Pancreas (tissue), 10 donors: ENCODE results near the gene TNIP1. TPM values are rescaled to one million over a fixed set of nuclear protein-coding genes. Genes with fewer than 3 reads are reported as not detected.

Source experiments
- ATAC-seq, 4 donors: fragments of 200-7000 bp; cut with Tn5 transposase; one replicate each; pipeline versions ENCODE4 v1.8.0 to v1.9.1; 2020; ENCODE audit warnings: mild to moderate bottlenecking in 4 of 4, moderate library complexity in 4 of 4
- DNase-seq, 6 donors: peaks; one replicate each; pipeline ENCODE4 v3.0.0-alpha.2; 2020
- FAIRE-seq: peaks from 2 replicates; lab custom pipeline; 2012; peaks lifted over from hg19 to GRCh38; lab: Jason Lieb, UNC
- H3K27ac ChIP-seq, 4 donors: fragments of 200-600 bp; sonication (generic); 1 replicate in 3 of 4; 2 replicates in 1 of 4; pipeline versions ENCODE4 v1.5.0 to v1.8.0; 2020
- H3K27me3 ChIP-seq, 4 donors: fragments of 200-600 bp; one replicate each; pipeline ENCODE4 v1.8.0; 2021
- H3K36me3 ChIP-seq, 3 donors: fragments of 200-600 bp; sonication (generic) in 1 of 3; one replicate each; pipeline versions ENCODE4 v1.5.0 to v1.8.0; 2020 to 2021
- H3K4me1 ChIP-seq, 3 donors: fragments of 200-600 bp; one replicate each; pipeline ENCODE4 v1.8.0; 2021
- H3K4me3 ChIP-seq, 4 donors: fragments of 200-600 bp; sonication (generic) in 2 of 4; one replicate each; pipeline versions ENCODE4 v1.5.0 to v1.8.0; 2020 to 2021
- H3K9me3 ChIP-seq, 4 donors: fragments of 200-600 bp; one replicate each; pipeline ENCODE4 v1.8.0; 2021
- WGBS, 2 donors: extraction: QIAGEN DNeasy Blood & Tissue Kit; methylation state at CpG; one replicate each; pipeline ENCODE4 v1.1.7; 2013; 5-methylcytosine and 5-hydroxymethylcytosine counted together
- intact Hi-C, 3 donors: fragments of 100-400 bp; cut with DNase I; formaldehyde crosslinking; loops; one replicate each; pipeline versions ENCODE4 v1.11.1 to v1.14.2; 2022
- polyA plus RNA-seq, 2 donors: library from polyadenylated mRNA; stranded (reverse); fragments of 200-250 nt; gene quantifications; one replicate each; pipeline ENCODE4 v1.2.3, GENCODE V29; 2013
- total RNA-seq, 6 donors: library from RNA; stranded (reverse); fragmentation: NEBNext Ultra II Directional in 4 of 6; extraction: Animal tissue kit (Norgen Biotek cat#: 25700) in 4 of 6; gene quantifications; one replicate each; pipeline versions ENCODE4 v1.2.1 to v1.2.4, GENCODE V29; 2021 to 2023
- TF ChIP-seq, protein P1 (sequence below), 4 donors: fragments of 200-600 bp; sonication (generic) in 3 of 4; IDR thresholded peaks; one replicate each; pipeline versions ENCODE4 v1.5.0 to v1.8.0; 2021; ENCODE audit warnings: antibody characterized with exemption in 4 of 4
- donor health status: healthy with polysubstance abuse.
- donor health status: DM: no; HTN: no; CAD: no; lungs with moderate emphysema.
- donor health status: DM: no; HTN: no; CAD: no.
- donor health status: control.
- donor health status: control.
- donor health status: Bipolar disorder and iron deficiency.
- donor health status: DM: yes; HTN: yes; CAD: no.
- donor health status: DM: no; HTN: no; CAD: no.
- donor health status: DM: no; HTN: no; CAD: no.
- donor health status: DM: yes; HTN: yes; CAD: no.

The TNIP1 gene
- total and polyA plus RNA-seq, 8 donors: 36.4 to 118 (median 69.3) TPM

- no peak for FAIRE-seq
- TF ChIP-seq, protein P1, sequence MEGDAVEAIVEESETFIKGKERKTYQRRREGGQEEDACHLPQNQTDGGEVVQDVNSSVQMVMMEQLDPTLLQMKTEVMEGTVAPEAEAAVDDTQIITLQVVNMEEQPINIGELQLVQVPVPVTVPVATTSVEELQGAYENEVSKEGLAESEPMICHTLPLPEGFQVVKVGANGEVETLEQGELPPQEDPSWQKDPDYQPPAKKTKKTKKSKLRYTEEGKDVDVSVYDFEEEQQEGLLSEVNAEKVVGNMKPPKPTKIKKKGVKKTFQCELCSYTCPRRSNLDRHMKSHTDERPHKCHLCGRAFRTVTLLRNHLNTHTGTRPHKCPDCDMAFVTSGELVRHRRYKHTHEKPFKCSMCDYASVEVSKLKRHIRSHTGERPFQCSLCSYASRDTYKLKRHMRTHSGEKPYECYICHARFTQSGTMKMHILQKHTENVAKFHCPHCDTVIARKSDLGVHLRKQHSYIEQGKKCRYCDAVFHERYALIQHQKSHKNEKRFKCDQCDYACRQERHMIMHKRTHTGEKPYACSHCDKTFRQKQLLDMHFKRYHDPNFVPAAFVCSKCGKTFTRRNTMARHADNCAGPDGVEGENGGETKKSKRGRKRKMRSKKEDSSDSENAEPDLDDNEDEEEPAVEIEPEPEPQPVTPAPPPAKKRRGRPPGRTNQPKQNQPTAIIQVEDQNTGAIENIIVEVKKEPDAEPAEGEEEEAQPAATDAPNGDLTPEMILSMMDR (IDR thresholded peaks at IDR 0.05): no peak
- intact Hi-C loops: no loop called here
- H3K4me3 ChIP-seq: no peak overlapping the region
- H3K27me3 ChIP-seq: no peaks in the 10 kb centered on the region
- no peaks in the 10 kb centered on the region for H3K9me3 ChIP-seq
- WGBS, 2 donors: 43% methylated on average over 8 of the region's 8 CpGs
- no peak for DNase-seq
- H3K4me1 ChIP-seq: peaks cover 29 to 60% (median 36%) of the 10 kb centered on the region in 3 donors
- ATAC-seq: peak; percentile 1 to 19 (median 10)
- H3K36me3 ChIP-seq: no peaks in the 10 kb centered on the region
- H3K27ac ChIP-seq: peak overlapping the region; percentile 25 to 84 (median 69)
Measured at GRCh38 chr5:151094852-151095245, 14.0 kb upstream of the TNIP1 start.

- Histone ChIP-seq H3K27me3 (no peaks in the 10 kb centered on the region), H3K27ac (peak overlapping the region; percentile 25 to 84 (median 69)), H3K4me1 (peaks cover 26 to 54% (median 31%) of the 10 kb centered on the region in 3 donors), H3K4me3 (no peak overlapping the region), H3K36me3 (no peaks in the 10 kb centered on the region), H3K9me3 (no peaks in the 10 kb centered on the region)
- TF ChIP-seq, protein P1 (IDR thresholded peaks at IDR 0.05): no peak
- DNase-seq (no peak), ATAC-seq (peak in 2 of 4 donors; percentile 8 to 17), FAIRE-seq (no peak)
- WGBS, 2 donors: 66 to 67% methylated on average over 12 of the region's 12 CpGs
- intact Hi-C loops: no loop called here
Measured at GRCh38 chr5:151094030-151094851, 13.4 kb upstream of the TNIP1 start.

- Histone ChIP-seq H3K9me3 (no peaks in the 10 kb centered on the region), H3K4me3 (no peak overlapping the region), H3K27me3 (no peaks in the 10 kb centered on the region), H3K4me1 (peaks cover 26 to 50% (median 26%) of the 10 kb centered on the region in 3 donors), H3K27ac (peak overlapping the region in 2 of 4 donors; percentile 82 to 84), H3K36me3 (no peaks in the 10 kb centered on the region)
- FAIRE-seq (no peak), DNase-seq (no peak), ATAC-seq (peak in 1 of 4 donors; percentile 21)
- TF ChIP-seq, protein P1 (IDR thresholded peaks at IDR 0.05): no peak
- intact Hi-C loops: no loop called here
- 75 to 83% methylated on average over 2 of the region's 2 CpGs for WGBS, 2 donors
Measured at GRCh38 chr5:151093476-151093889, 12.6 kb upstream of the TNIP1 start.

DNA sequence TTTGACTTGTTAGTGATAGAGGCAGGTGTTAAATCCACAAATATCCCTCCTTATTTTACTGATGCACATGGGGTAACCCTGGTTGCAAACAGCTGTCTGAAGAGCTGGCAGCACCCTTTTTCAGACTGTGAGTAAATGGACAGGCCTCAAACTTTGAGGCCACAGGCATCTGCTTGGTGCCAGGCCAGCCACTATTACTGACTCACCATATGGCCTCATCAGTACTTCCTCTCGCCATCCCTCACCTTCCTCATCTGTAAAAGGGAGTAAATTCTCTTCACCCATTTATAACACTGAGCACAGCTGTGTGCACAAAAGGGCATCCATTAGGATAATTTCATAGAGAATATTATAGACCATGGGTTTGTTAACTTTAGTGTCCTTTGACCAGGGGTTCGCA is 11.9 kb upstream of the TNIP1 start:
- WGBS, 2 donors: 80 to 93% methylated on average over 2 of the region's 2 CpGs
- intact Hi-C loops: no loop called here
- Histone ChIP-seq H3K36me3 (no peaks in the 10 kb centered on the region), H3K4me1 (peaks cover 26 to 48% (median 26%) of the 10 kb centered on the region in 3 donors), H3K9me3 (no peaks in the 10 kb centered on the region), H3K27ac (peak overlapping the region in 2 of 4 donors; percentile 82 to 84), H3K4me3 (no peak overlapping the region), H3K27me3 (no peaks in the 10 kb centered on the region)
- TF ChIP-seq, protein P1 (IDR thresholded peaks at IDR 0.05): no peak
- ATAC-seq: peak in 1 of 4 donors; percentile 17
- DNase-seq: no peak
- no peak for FAIRE-seq

GRCh38 chr5:151089726-151090125 is 8.9 kb upstream of the TNIP1 start:
- Histone ChIP-seq H3K27me3 (no peaks in the 10 kb centered on the region), H3K4me3 (no peak overlapping the region), H3K4me1 (peaks cover 8 to 34% (median 9%) of the 10 kb centered on the region in 3 donors), H3K9me3 (no peaks in the 10 kb centered on the region), H3K36me3 (no peaks in the 10 kb centered on the region), H3K27ac (no peak overlapping the region)
- TF ChIP-seq, protein P1 (IDR thresholded peaks at IDR 0.05): no peak
- DNase-seq: no peak
- intact Hi-C loops: no loop called here
- no peak for FAIRE-seq
- ATAC-seq: no peak
- WGBS, 2 donors: 65 to 77% methylated on average over 2 of the region's 2 CpGs
